ENCODE measurements around the gene NAA10. TPM values are rescaled to one million over a fixed set of nuclear protein-coding genes. Genes with fewer than 3 reads are reported as not detected.

The NAA10 gene
- total RNA-seq, 2 donors from 2014 or later: 60.1 to 66.4 TPM

DNA sequence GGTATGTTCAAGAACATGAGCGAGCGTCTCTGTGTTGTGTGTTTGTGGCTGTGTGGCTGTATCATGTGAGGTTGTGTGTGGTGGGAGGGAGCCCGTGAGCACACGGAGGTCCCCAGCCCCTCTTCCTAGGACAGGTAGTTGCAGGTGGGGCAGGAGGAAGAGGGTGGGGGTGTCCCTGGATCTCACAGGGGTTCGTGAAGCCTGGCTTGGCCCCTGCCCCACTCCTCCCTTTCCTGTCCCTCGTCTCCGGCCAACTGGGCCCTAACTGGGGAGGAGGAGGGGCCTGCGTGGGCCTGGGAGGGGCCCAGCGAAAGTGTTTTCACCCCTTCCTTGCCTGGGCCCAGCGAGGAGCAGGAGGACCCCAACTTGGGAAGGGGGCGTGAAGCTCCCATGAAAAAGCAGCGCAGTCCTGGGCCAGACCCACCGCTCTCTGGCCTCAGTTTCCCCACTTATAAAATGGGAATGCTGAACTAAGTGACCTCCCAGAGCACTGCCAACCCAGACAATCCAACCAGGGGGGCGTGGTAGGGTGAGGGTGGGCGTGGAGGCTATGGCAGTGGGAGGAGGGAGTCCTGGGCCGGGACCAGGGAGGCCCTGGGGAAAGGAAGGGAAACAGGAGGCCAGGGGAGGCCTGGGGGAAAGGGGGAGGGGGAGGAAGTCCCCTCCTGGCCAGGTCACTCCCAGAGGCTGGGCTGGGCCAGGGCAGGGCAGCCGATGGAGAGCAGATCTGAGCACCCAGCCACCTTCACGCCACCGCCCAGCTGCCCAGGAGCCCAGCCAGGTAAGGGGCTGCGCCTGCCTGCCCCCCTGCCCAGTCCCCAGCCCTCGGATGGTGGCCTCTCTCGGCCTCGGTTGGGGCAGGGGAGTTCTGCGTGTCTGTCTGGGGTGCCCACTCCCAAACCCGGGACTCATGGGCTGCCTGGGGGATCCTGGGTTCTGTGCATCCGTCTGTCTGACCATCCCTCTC, 30.6 kb downstream of the NAA10 start, which contains the start of gene AVPR2:
TSS of gene AVPR2 (plus strand) at position 683 of the 967 bp plus-strand sequence. CDS start 473 bp downstream, outside the sequence.
- no peaks in the 10 kb centered on the region for H3K27me3 ChIP-seq (replicated peaks; ENCODE audit: insufficient read depth)
- H3K4me3 ChIP-seq: no peak within 1 kb of the TSS
- H3K27ac ChIP-seq: no peak within 1 kb of the TSS
- TF ChIP-seq, protein P1, sequence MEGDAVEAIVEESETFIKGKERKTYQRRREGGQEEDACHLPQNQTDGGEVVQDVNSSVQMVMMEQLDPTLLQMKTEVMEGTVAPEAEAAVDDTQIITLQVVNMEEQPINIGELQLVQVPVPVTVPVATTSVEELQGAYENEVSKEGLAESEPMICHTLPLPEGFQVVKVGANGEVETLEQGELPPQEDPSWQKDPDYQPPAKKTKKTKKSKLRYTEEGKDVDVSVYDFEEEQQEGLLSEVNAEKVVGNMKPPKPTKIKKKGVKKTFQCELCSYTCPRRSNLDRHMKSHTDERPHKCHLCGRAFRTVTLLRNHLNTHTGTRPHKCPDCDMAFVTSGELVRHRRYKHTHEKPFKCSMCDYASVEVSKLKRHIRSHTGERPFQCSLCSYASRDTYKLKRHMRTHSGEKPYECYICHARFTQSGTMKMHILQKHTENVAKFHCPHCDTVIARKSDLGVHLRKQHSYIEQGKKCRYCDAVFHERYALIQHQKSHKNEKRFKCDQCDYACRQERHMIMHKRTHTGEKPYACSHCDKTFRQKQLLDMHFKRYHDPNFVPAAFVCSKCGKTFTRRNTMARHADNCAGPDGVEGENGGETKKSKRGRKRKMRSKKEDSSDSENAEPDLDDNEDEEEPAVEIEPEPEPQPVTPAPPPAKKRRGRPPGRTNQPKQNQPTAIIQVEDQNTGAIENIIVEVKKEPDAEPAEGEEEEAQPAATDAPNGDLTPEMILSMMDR (IDR thresholded peaks at IDR 0.05): no peak
- DNase-seq (ENCODE audit: low spot score): no peak
- no peak for ATAC-seq (ENCODE audit: insufficient number of reproducible peaks, low FRiP score, low read depth)
- H3K9me3 ChIP-seq: no peaks in the 10 kb centered on the region
- H3K36me3 ChIP-seq: no peaks in the 10 kb centered on the region
- no peaks in the 10 kb centered on the region for H3K4me1 ChIP-seq (ENCODE audit: control insufficient read depth in 1 of 2, low read depth in 2 of 2)

DNA sequence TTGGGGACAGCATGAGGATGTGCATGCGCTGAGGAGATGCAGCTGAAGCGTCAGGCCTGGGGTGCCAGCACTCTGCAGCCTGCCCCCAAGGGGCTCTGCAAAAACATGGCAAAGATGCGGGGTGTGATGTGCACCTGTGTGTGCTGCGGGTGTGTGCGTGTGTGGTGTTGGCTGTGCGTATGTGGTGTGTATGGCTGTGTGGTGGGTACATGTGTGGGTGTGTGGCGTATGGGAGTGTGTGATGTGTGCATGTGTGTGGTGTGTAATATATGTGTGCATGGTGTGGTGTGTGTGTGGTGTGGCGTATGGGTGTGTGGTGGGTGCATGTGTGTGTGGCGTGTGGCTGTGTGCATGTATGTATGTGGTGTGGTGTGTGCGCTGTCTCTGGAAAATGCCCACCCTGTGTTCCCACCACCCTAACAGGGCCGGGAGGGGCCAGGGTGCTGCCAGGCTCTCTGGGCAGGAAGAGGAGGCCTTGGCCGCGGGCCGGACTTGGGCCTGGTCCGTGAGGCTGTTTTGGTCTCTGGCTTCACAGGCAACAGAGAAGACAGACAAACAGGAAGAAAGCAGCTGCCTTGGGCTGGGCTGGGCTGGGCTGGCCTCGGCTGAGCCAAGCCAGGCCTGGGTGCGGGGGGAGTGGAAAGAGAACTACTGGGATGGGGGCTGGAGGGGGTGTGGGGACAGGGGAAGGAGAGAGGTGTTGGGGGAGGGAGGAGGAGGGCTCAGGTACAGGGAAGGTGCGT, 31.4 kb downstream of the NAA10 start:
- Histone ChIP-seq H3K9me3 (no peaks in the 10 kb centered on the region), H3K4me1 (ENCODE audit: control insufficient read depth in 1 of 2, low read depth in 2 of 2) (no peaks in the 10 kb centered on the region), H3K36me3 (no peaks in the 10 kb centered on the region), H3K27me3 (replicated peaks; ENCODE audit: insufficient read depth) (no peaks in the 10 kb centered on the region), H3K27ac (no peak overlapping the region), H3K4me3 (no peak overlapping the region)
- TF ChIP-seq, protein P1 (IDR thresholded peaks at IDR 0.05): no peak
- no peak for DNase-seq (ENCODE audit: low spot score)
- no peak for ATAC-seq (ENCODE audit: insufficient number of reproducible peaks, low FRiP score, low read depth)

DNA sequence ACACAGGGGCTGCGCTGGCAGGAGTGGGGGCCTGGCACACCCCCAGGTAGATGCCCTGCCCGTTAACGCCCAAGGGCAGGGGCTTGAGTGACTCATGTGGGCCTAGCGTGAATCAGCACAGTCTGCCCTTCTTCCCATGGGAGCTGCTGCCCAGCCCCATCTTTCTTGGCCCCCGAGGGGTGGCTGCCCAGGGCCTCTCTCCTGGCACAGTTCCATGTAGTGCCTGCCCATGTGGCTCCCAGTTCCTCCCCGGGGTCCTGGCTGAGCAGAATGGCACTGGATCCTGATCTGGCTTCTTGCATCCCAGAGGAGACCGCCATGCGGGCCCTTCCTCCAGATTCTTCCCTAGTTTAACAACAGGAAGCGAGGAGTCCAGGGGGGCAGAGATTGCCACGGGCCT, 32.5 kb downstream of the NAA10 start:
- Histone ChIP-seq H3K4me3 (no peak overlapping the region), H3K4me1 (ENCODE audit: control insufficient read depth in 1 of 2, low read depth in 2 of 2) (no peaks in the 10 kb centered on the region), H3K9me3 (no peaks in the 10 kb centered on the region), H3K36me3 (no peaks in the 10 kb centered on the region), H3K27ac (no peak overlapping the region), H3K27me3 (replicated peaks; ENCODE audit: insufficient read depth) (no peaks in the 10 kb centered on the region)
- no peak for DNase-seq (ENCODE audit: low spot score)
- no peak for ATAC-seq (ENCODE audit: insufficient number of reproducible peaks, low FRiP score, low read depth)
- TF ChIP-seq, protein P1 (IDR thresholded peaks at IDR 0.05): no peak

DNA sequence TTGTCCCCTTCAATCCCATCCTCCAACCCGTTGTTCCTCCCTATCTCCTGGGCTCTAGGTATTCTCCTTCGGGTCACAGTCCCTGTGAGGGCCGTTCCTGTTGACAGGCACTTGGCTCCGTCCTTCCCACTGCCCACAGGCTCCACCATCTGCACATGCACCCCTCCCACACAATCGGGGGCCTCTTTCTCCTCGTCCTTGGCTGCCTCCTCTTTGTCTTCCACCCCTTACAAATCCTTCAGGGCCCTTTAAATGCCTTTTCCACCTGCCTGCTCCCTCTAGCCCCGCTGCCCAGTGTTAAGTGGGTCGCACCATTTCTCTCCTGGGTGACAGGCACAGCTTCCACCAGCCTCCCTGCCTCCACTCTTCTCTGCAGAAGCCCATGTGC, 33.1 kb downstream of the NAA10 start:
- no peak for ATAC-seq (ENCODE audit: insufficient number of reproducible peaks, low FRiP score, low read depth)
- TF ChIP-seq, protein P1 (IDR thresholded peaks at IDR 0.05): no peak
- Histone ChIP-seq H3K27ac (no peak overlapping the region), H3K4me3 (no peak overlapping the region), H3K4me1 (ENCODE audit: control insufficient read depth in 1 of 2, low read depth in 2 of 2) (no peaks in the 10 kb centered on the region), H3K9me3 (no peaks in the 10 kb centered on the region), H3K36me3 (no peaks in the 10 kb centered on the region), H3K27me3 (replicated peaks; ENCODE audit: insufficient read depth) (no peaks in the 10 kb centered on the region)
- no peak for DNase-seq (ENCODE audit: low spot score)

Measured in thoracic aorta (tissue), 2 donors.